Loucy (cell line): ENCODE measurements around the gene PDE8A.

Experiments used
- H2AFZ ChIP-seq: fragments of 200-600 bp; sonication (generic); 2 replicates; pipeline ENCODE4 v1.6.0; 2016; ENCODE audit warnings: antibody characterized with exemption, mild to moderate bottlenecking, low read length, moderate library complexity
- H3F3A ChIP-seq: fragments of 200-600 bp; 2 replicates; pipeline ENCODE4 v1.6.0; 2016; ENCODE audit warnings: antibody characterized with exemption, low read depth, mild to moderate bottlenecking
- H3K27me3 ChIP-seq: fragments of 200-600 bp; sonication (generic); 2 replicates; pipeline ENCODE4 v1.6.1; 2014; ENCODE audit warnings: low read length, mild to moderate bottlenecking; ENCODE audit not compliant: insufficient read depth, poor library complexity, severe bottlenecking
- H3K36me3 ChIP-seq: fragments of 200-600 bp; sonication (generic); 2 replicates; pipeline ENCODE4 v1.6.1; 2016; ENCODE audit warnings: low read length; ENCODE audit not compliant: insufficient read depth
- H3K4me1 ChIP-seq: fragments of 200-600 bp; sonication (generic); 2 replicates; pipeline ENCODE4 v1.5.1; 2014; ENCODE audit warnings: low read length, mild to moderate bottlenecking; ENCODE audit not compliant: insufficient read depth, poor library complexity, severe bottlenecking
- H3K4me2 ChIP-seq: fragments of 200-600 bp; sonication (generic); 2 replicates; pipeline ENCODE4 v1.6.0; 2014; ENCODE audit warnings: antibody characterized with exemption, low read length, low read depth, mild to moderate bottlenecking; ENCODE audit not compliant: poor library complexity, severe bottlenecking
- H3K4me3 ChIP-seq: fragments of 200-600 bp; sonication (generic); 2 replicates; pipeline ENCODE4 v1.5.1; 2014; ENCODE audit warnings: low read length, mild to moderate bottlenecking, mixed read lengths; ENCODE audit not compliant: poor library complexity, severe bottlenecking
- H3K79me2 ChIP-seq: fragments of 200-600 bp; sonication (generic); 2 replicates; pipeline ENCODE4 v1.6.1; 2014; ENCODE audit warnings: low read length; ENCODE audit not compliant: insufficient read depth
- H3K9ac ChIP-seq: fragments of 200-600 bp; sonication (generic); 2 replicates; pipeline ENCODE4 v1.6.0; 2014; ENCODE audit warnings: mild to moderate bottlenecking, low read depth, low read length, moderate library complexity; ENCODE audit not compliant: poor library complexity, severe bottlenecking
- H3K9me2 ChIP-seq: fragments of 200-600 bp; sonication (generic); replicated peaks from 2 replicates; pipeline ENCODE4 v1.6.1; 2016; ENCODE audit warnings: low read depth, low read length, mixed read lengths
- H3K9me3 ChIP-seq: fragments of 200-600 bp; sonication (generic); 2 replicates; pipeline ENCODE4 v1.6.1; 2014; ENCODE audit warnings: mild to moderate bottlenecking, antibody characterized with exemption, low read length, low read depth; ENCODE audit not compliant: insufficient read depth
- H4K20me1 ChIP-seq: fragments of 200-600 bp; sonication (generic); 2 replicates; pipeline ENCODE4 v1.6.0; 2014; ENCODE audit warnings: antibody characterized with exemption, low read length, mild to moderate bottlenecking; ENCODE audit not compliant: insufficient read depth, poor library complexity, severe bottlenecking
- EZH2phosphoT487 ChIP-seq: fragments of 200-600 bp; IDR thresholded peaks from 2 replicates; pipeline ENCODE4 v1.6.1; 2018; ENCODE audit warnings: antibody characterized with exemption, mild to moderate bottlenecking, moderate library complexity, borderline replicate concordance
- TF ChIP-seq, protein P1 (sequence below): fragments of 200-600 bp; sonication (generic); conservative IDR thresholded peaks from 2 replicates; pipeline ENCODE4 v1.5.1; 2014; ENCODE audit warnings: mild to moderate bottlenecking, antibody characterized with exemption, low read length

PDE8A gene

DNA sequence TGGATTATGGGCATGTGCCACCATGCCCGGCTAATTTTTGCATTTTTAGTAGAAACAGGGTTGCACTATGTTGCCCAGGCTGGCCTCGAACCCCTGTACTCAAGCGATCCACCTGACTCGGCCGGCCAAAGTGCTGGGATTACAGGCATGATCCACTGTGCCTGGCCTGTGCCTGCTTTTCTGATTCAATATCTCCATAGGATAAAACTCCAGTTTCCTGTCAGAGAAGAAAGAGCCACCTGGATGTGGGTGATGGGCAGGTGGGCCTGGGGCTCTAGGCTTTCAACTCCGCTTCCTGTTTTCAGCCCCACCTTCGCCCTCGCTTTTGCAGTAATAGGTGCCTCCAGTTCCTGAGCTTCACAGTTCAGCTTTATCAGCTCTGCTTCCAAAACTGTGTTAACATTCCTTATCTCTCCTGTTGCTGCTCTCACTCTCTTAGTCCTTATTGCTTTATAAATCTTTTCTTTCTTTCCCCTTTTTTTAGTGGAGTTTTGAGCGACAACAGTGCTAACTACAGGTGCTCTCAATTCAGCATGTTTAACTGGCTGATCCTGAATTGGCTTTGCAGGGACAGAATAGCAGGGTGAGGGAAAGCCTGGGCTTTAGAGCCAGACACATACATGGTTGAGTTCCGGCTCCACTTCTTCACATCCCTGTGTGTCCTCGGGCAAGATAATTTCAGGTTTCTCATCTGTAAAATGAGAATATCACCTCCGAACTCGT is 21.1 kb upstream of the PDE8A start:
- TF ChIP-seq, protein P1, sequence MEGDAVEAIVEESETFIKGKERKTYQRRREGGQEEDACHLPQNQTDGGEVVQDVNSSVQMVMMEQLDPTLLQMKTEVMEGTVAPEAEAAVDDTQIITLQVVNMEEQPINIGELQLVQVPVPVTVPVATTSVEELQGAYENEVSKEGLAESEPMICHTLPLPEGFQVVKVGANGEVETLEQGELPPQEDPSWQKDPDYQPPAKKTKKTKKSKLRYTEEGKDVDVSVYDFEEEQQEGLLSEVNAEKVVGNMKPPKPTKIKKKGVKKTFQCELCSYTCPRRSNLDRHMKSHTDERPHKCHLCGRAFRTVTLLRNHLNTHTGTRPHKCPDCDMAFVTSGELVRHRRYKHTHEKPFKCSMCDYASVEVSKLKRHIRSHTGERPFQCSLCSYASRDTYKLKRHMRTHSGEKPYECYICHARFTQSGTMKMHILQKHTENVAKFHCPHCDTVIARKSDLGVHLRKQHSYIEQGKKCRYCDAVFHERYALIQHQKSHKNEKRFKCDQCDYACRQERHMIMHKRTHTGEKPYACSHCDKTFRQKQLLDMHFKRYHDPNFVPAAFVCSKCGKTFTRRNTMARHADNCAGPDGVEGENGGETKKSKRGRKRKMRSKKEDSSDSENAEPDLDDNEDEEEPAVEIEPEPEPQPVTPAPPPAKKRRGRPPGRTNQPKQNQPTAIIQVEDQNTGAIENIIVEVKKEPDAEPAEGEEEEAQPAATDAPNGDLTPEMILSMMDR = no peak
- TF ChIP-seq EZH2phosphoT487 = no peak
- Histone ChIP-seq H3K4me3 (no peak overlapping the region), H3K36me3 (no peaks in the 10 kb centered on the region), H3K9ac (no peak overlapping the region), H3K4me2 (no peak overlapping the region), H3K79me2 (no peaks in the 10 kb centered on the region), H4K20me1 (no peaks in the 10 kb centered on the region), H3K9me2 (no peaks in the 10 kb centered on the region), H3K27me3 (no peaks in the 10 kb centered on the region), H3F3A (no peaks in the 10 kb centered on the region), H2AFZ (no peak overlapping the region), H3K4me1 (peaks cover 6% of the 10 kb centered on the region), H3K9me3 (no peaks in the 10 kb centered on the region)

- H3K9ac ChIP-seq = no peak overlapping the region
- no peak overlapping the region for H3K4me2 ChIP-seq
- no peak overlapping the region for H2AFZ ChIP-seq
- H3K4me3 ChIP-seq = no peak overlapping the region
- no peaks in the 10 kb centered on the region for H3K79me2 ChIP-seq
- no peaks in the 10 kb centered on the region for H3K9me2 ChIP-seq
- no peaks in the 10 kb centered on the region for H3F3A ChIP-seq
- no peaks in the 10 kb centered on the region for H4K20me1 ChIP-seq
- H3K9me3 ChIP-seq = no peaks in the 10 kb centered on the region
- TF ChIP-seq, protein P1 = no peak
- no peak for TF ChIP-seq EZH2phosphoT487
- no peaks in the 10 kb centered on the region for H3K36me3 ChIP-seq
- H3K4me1 ChIP-seq = peaks cover 6% of the 10 kb centered on the region
- no peaks in the 10 kb centered on the region for H3K27me3 ChIP-seq
Observed at GRCh38 chr15:84961114-84961452, 20.6 kb upstream of the PDE8A start.

- Histone ChIP-seq H4K20me1 (no peaks in the 10 kb centered on the region), H3K9ac (no peak overlapping the region), H3K4me3 (no peak overlapping the region), H3K9me2 (no peaks in the 10 kb centered on the region), H3K9me3 (no peaks in the 10 kb centered on the region), H3F3A (no peaks in the 10 kb centered on the region), H2AFZ (no peak overlapping the region), H3K79me2 (no peaks in the 10 kb centered on the region), H3K36me3 (no peaks in the 10 kb centered on the region), H3K4me1 (peaks cover 6% of the 10 kb centered on the region), H3K4me2 (no peak overlapping the region), H3K27me3 (no peaks in the 10 kb centered on the region)
- TF ChIP-seq, protein P1 = no peak
- TF ChIP-seq EZH2phosphoT487 = no peak
Observed at GRCh38 chr15:84961707-84962106, 19.9 kb upstream of the PDE8A start.
